ENCODE measurements around the gene PIP5K1A.

DNA sequence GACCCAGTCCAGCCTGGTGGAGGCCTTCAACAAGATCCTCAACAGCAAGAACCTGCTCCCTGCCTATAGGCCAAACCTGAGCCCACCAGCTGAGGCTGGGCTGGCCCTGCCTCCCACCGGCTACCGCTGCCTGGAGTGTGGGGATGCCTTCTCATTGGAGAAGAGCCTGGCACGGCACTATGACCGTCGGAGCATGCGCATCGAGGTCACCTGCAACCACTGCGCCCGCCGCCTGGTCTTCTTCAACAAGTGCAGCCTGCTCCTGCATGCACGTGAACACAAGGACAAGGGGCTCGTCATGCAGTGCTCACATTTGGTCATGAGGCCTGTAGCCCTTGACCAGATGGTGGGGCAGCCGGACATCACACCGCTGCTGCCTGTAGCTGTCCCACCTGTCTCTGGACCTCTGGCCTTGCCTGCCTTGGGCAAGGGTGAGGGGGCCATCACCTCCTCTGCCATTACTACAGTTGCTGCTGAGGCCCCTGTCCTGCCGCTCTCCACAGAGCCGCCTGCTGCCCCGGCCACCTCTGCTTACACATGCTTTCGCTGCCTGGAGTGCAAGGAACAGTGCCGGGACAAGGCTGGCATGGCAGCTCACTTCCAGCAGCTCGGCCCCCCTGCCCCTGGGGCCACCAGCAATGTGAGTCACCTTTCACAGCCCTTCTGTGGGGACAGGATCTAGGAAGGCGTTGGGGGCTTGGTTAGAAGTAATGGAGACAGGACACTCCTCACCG lies 89.6 kb downstream of the PIP5K1A start:
- no peak for TF ChIP-seq POLR2A (IDR thresholded peaks at IDR 0.05)
- TF ChIP-seq, protein P1, sequence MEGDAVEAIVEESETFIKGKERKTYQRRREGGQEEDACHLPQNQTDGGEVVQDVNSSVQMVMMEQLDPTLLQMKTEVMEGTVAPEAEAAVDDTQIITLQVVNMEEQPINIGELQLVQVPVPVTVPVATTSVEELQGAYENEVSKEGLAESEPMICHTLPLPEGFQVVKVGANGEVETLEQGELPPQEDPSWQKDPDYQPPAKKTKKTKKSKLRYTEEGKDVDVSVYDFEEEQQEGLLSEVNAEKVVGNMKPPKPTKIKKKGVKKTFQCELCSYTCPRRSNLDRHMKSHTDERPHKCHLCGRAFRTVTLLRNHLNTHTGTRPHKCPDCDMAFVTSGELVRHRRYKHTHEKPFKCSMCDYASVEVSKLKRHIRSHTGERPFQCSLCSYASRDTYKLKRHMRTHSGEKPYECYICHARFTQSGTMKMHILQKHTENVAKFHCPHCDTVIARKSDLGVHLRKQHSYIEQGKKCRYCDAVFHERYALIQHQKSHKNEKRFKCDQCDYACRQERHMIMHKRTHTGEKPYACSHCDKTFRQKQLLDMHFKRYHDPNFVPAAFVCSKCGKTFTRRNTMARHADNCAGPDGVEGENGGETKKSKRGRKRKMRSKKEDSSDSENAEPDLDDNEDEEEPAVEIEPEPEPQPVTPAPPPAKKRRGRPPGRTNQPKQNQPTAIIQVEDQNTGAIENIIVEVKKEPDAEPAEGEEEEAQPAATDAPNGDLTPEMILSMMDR (IDR thresholded peaks at IDR 0.05 in 4 of 5, conservative IDR thresholded peaks at IDR 0.05 in 1 of 5) = no peak
